Measurements from ENCODE around the gene MTPN.

MTPN gene

DNA sequence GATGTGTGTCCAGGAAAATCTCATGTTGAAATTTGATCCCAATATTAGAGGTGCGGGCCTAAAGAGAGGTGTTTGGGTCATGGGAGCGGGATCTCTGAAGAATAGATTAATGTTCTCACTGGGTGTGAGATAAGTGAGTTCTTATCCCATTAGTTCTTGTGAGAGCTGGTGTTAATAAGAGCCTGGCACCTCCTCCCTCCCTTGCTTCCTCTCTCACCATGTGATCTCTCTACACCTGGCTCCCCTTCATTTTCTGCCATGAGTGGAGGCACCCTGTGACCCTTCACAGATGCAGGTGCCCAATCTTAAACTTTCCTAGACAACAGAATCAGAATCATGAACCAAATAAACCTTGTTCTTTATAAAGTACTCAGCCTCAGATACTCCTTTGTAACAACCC is 19.5 kb downstream of the MTPN start:
- Histone ChIP-seq H3K4me1 (peaks cover 0 to 28% (median 3%) of the 10 kb centered on the region in 4 donors), H3K36me3 (no peaks in the 10 kb centered on the region), H3K9me3 (no peaks in the 10 kb centered on the region), H3K4me3 (no peak overlapping the region), H3K27me3 (no peaks in the 10 kb centered on the region), H3K27ac (no peak overlapping the region)
- no peak for DNase-seq
- TF ChIP-seq, protein P1, sequence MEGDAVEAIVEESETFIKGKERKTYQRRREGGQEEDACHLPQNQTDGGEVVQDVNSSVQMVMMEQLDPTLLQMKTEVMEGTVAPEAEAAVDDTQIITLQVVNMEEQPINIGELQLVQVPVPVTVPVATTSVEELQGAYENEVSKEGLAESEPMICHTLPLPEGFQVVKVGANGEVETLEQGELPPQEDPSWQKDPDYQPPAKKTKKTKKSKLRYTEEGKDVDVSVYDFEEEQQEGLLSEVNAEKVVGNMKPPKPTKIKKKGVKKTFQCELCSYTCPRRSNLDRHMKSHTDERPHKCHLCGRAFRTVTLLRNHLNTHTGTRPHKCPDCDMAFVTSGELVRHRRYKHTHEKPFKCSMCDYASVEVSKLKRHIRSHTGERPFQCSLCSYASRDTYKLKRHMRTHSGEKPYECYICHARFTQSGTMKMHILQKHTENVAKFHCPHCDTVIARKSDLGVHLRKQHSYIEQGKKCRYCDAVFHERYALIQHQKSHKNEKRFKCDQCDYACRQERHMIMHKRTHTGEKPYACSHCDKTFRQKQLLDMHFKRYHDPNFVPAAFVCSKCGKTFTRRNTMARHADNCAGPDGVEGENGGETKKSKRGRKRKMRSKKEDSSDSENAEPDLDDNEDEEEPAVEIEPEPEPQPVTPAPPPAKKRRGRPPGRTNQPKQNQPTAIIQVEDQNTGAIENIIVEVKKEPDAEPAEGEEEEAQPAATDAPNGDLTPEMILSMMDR (IDR thresholded peaks at IDR 0.05): no peak
- intact Hi-C loops (cut with DNase I; ENCODE audit: low total_unique reads): no loop called here

DNA sequence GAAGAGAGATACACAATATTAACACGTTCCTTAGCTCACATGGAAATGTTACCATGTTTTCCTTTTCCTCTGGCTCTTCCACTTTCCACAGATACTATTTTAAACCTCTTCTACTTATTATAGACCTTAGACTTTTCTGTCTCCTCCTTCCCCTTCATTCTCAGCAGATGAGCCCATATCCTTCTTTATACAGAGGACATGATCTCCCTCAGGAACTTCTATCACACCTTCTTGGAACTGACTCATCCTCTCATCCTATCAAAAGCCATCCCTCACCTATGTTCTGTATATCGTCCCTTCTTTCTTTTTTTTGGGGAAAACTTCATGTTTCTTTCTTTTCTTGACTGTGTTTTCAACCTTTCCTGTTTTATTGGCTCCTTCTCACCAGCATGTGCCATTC is 20.8 kb downstream of the MTPN start:
- Histone ChIP-seq H3K27me3 (no peaks in the 10 kb centered on the region), H3K36me3 (peaks cover 0 to 2% (median 0%) of the 10 kb centered on the region in 3 donors), H3K27ac (no peak overlapping the region), H3K4me1 (peaks cover 0 to 25% (median 3%) of the 10 kb centered on the region in 4 donors), H3K4me3 (no peak overlapping the region), H3K9me3 (no peaks in the 10 kb centered on the region)
- no peak for DNase-seq
- TF ChIP-seq, protein P1 (IDR thresholded peaks at IDR 0.05): no peak
- intact Hi-C loops (cut with DNase I; ENCODE audit: low total_unique reads): no loop called here

DNA sequence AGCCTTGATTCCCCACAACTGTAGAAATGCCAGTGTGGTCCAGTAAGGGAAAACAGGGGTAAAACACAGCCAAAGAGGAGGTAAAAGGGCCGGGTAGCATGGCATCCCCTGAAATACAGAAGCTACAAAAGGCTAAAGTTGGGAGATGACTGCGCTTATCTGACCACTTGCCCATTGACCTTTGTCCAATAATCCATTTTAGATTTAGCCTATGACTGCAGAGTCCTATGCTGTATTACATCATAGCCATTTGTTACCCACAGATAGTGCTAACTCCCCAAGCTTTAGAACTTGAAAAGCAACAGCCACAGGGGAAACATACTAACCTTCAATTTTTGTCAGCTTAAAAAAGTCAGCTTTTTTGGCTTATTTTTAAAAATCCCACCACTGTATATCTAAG is 26.2 kb downstream of the MTPN start:
- intact Hi-C loops (cut with DNase I; ENCODE audit: low total_unique reads): no loop called here
- Histone ChIP-seq H3K27me3 (no peaks in the 10 kb centered on the region), H3K36me3 (peaks cover 19 to 28% (median 21%) of the 10 kb centered on the region in 3 donors), H3K9me3 (no peaks in the 10 kb centered on the region), H3K4me3 (no peak overlapping the region), H3K27ac (no peak overlapping the region), H3K4me1 (no peaks in the 10 kb centered on the region)
- no peak for DNase-seq
- TF ChIP-seq, protein P1 (IDR thresholded peaks at IDR 0.05): no peak

DNA sequence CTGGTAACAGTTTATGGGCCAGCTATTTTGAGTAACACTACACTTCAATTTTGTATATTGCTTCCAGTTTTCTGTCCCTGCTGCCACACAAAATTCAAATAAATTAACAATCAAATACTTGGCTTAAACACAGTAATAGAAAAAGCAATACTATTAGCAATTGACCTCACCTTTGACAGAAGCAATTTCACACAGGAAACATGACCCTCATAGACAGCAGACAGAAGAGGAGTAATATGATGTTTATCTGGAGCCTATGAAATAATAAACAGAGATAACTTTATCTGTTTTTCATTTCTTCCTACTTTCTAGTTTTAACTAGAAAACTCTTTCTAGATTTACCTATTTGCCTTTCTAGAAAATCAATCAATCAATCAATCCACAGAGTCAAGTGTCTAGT is 26.7 kb downstream of the MTPN start:
- Histone ChIP-seq H3K27me3 (no peaks in the 10 kb centered on the region), H3K27ac (no peak overlapping the region), H3K9me3 (no peaks in the 10 kb centered on the region), H3K36me3 (peaks cover 19 to 28% (median 21%) of the 10 kb centered on the region in 3 donors), H3K4me1 (no peaks in the 10 kb centered on the region), H3K4me3 (no peak overlapping the region)
- no peak for DNase-seq
- intact Hi-C loops (cut with DNase I; ENCODE audit: low total_unique reads): no loop called here
- TF ChIP-seq, protein P1 (IDR thresholded peaks at IDR 0.05): no peak

DNA sequence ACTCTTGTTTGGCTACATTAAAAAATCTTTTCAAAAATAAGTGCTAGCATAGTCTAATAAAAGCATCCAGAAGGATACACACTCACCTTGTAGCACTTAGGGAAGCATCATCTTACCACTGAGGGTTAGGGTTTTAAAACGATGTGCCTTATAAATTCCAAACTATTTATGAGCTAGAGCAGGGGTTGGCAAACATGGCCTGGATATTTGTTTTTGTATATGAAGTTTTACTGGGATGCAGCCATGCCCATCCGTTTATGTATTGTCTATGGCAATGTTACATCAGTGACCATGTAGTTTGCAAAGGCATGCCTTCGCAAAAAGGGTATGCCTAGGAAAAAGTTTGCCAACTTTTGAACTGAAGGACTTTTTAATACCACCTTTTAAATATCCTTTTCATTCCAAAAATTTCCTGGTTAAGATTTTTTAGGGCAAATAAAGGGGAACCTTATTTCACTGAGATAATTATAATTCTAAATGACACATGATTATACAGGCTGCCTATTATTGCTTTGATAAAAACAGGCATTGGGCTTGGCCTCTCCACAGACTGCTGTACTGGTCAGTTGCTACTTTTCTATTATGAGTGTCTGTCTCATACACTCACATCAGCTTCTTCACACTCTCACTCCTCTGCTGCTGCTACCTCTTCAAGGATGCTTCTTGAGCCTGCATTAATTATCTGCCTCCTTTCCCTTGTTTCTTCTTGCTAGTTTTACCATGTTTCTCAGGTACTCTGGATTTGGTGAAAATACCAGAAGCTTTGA is 30.7 kb downstream of the MTPN start:
- no peaks in the 10 kb centered on the region for H3K27me3 ChIP-seq
- DNase-seq: no peak
- no peak overlapping the region for H3K27ac ChIP-seq
- no peaks in the 10 kb centered on the region for H3K9me3 ChIP-seq
- peaks cover 0 to 3% (median 0%) of the 10 kb centered on the region in 4 donors for H3K4me1 ChIP-seq
- TF ChIP-seq, protein P1 (IDR thresholded peaks at IDR 0.05): no peak
- no peak overlapping the region for H3K4me3 ChIP-seq
- intact Hi-C loops (cut with DNase I; ENCODE audit: low total_unique reads): no loop called here
- peaks cover 21 to 28% (median 22%) of the 10 kb centered on the region in 3 donors for H3K36me3 ChIP-seq
